HG02588 (cell line): Measurements from ENCODE around the gene GON4L.
A peak's percentile ranks its signal among the peaks of the same experiment; 100 is the strongest.
"Not testable (repeated sequence)": the region's sequence is repeated elsewhere in the genome, so short reads cannot be mapped to it uniquely, and the experiment has no call there.

Experiments
- ATAC-seq: cut with Tn5 transposase; IDR thresholded peaks from one replicate; pipeline ENCODE4 v1.9.1; 2021; ENCODE audit warnings: mild to moderate bottlenecking, moderate library complexity; ENCODE audit not compliant: unreplicated experiment

Gene GON4L, protein sequence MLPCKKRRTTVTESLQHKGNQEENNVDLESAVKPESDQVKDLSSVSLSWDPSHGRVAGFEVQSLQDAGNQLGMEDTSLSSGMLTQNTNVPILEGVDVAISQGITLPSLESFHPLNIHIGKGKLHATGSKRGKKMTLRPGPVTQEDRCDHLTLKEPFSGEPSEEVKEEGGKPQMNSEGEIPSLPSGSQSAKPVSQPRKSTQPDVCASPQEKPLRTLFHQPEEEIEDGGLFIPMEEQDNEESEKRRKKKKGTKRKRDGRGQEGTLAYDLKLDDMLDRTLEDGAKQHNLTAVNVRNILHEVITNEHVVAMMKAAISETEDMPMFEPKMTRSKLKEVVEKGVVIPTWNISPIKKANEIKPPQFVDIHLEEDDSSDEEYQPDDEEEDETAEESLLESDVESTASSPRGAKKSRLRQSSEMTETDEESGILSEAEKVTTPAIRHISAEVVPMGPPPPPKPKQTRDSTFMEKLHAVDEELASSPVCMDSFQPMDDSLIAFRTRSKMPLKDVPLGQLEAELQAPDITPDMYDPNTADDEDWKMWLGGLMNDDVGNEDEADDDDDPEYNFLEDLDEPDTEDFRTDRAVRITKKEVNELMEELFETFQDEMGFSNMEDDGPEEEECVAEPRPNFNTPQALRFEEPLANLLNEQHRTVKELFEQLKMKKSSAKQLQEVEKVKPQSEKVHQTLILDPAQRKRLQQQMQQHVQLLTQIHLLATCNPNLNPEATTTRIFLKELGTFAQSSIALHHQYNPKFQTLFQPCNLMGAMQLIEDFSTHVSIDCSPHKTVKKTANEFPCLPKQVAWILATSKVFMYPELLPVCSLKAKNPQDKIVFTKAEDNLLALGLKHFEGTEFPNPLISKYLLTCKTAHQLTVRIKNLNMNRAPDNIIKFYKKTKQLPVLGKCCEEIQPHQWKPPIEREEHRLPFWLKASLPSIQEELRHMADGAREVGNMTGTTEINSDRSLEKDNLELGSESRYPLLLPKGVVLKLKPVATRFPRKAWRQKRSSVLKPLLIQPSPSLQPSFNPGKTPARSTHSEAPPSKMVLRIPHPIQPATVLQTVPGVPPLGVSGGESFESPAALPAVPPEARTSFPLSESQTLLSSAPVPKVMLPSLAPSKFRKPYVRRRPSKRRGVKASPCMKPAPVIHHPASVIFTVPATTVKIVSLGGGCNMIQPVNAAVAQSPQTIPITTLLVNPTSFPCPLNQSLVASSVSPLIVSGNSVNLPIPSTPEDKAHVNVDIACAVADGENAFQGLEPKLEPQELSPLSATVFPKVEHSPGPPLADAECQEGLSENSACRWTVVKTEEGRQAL (N-terminal part only)

DNA sequence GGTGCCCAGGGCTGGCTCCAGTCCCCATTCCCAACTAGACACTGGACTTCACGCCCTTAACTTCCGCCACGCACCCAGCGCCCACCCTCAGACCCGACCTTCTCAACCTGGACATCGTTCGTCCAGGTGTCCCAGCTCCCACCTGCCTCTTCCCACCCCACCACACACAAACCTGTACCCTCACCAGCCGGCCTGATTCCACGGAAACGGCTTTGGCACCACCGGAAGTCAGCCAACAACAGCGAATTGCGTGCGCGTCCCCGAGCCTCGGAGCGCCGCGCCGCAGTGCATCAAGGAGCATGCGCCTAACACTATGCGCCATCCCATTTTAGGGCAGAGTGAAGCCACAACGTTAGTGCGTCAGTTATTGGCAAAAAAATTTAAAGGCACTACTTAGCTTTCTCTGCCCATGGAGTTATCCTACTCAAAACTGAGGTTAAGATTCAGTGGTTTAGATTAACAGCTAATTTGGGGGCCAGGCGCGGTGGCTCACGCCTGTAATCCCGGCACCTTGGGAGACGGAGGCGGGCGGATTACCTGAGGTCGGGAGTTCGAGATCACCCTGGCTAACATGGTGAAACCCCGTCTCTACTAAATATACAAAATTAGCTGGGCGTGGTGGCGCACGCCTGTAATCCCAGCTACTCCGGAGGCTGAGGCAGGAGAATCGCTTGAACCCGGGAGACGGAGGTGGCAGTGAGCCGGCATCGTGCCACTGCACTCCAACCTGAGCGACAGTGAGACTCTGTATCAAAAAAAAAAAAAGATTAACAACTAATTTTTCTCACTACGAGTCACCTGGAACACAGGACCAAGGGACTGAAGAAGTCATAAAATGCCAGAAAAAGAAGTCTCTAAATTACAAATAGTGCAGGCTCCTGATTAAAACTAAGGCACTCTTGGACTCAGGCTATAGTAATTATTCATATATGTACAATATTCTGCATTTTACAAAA, at the start of gene GON4L:
Gene GON4L (minus strand): TSS at position 240 of the 956 bp plus-strand sequence. CDS start 3,434 bp downstream, outside the sequence.
- peak; percentile 42 for ATAC-seq

DNA sequence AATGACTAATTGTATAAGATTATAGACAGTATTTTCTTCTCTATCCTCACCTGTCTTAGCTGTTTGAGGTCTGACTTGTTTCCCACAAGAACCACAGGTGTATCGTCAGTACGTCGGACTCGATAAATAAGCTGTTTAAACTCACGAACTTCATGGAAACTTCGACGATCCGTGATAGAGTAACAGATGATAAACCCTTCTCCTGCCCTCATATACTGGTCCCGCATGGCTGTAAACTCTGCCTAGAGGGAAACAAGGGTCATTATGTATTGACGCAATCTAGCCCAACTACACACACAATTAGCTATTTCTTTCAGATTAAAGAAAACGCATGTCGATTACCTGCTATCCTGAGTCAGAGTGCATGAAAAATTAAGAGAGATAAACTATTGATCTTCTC, 47.2 kb upstream of the GON4L start:
- no peak for ATAC-seq

DNA sequence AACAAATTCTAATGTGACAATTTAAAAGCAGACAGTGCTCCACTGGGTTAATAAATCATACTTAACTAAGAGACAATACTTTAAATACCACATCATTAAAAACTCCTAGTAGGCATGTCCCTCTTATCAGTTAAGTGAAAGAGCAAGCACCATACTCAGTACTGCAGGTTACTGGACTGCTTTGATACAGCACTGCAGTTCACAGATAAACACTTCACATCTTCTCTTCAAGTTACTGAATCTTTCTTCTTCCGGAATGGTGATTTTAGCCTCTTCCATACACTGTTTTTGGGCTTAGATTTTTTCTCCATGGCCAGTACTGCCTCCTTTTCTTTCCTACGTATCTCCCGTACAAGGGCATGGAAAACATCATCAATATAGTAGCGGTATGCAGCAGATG, 43.1 kb upstream of the GON4L start:
- ATAC-seq: no peak

DNA sequence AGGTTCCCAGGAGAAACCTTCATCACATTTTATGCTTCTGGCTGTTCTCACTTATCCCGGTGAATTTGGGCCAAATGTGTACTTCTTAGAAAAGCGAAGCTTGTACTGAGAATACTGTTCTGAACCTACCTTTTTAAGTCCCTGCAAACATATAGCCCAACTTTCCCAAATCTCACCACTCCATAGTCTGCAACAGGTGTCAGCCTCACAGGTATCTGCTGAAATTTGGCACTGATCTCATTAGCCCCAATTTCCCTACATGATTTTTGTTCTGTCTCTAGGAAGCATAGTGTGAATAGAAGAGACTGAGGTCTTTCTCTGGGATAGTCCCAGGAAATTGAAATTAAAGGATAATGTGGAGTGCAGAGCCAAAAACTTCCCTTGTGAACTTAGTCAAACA, 42.7 kb upstream of the GON4L start:
- ATAC-seq: no peak

DNA sequence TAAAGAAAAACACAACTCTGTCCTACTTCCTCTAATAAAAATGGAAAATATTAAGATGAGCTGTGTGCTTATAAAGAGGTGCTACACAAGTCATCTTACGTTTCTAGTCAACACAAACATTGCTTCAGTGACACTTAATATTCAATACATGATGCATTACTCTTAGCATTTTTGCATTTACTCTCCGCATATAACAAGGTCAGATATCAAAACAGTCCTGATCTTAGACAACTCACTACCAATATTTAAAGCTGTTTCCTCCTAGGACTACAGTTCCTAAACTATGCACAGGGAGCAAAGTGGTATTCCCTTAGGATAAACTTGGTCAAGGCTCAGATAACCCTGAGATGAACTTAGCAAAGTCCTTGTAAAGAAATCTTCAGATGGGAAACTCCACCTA, 41.9 kb upstream of the GON4L start:
- ATAC-seq: no peak

DNA sequence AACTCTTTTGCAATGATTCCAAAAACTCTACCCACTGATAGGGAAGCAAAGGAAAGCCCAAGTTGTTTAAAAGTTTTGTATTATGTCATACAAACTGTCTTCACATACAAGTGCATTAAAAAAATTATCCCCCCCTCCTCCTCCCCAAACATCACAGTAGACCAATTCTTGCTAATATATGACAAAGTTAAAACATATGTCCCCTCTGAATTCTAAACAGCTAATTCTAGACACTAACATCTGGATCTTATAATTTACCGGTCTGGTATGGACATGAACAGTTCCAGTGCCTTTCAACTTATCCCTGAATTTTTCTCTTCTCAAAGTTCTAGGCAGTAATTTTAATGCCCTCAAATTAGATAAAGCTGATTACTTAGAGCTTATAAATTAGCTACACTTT, 40.7 kb upstream of the GON4L start:
- no peak for ATAC-seq

DNA sequence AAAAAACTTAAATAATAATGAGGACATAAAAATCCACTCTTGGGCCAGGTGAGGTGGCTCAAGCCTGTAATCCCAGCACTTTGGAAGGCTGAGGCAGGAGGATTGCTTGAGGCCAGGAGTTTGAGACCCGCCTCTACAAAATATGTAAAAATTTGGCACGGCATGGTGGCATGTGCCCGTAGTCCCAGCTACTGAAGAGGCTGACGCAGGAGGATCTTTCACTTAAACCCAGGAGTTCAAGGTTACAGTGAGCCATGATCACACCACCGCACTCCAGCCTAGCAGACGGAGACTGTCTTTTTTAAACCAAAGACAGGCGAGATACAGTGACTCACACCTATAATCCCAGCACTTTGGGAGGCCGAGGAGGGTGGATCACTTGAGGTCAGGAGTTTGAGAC, 39.5 kb upstream of the GON4L start:
- not testable (repeated sequence) for ATAC-seq

DNA sequence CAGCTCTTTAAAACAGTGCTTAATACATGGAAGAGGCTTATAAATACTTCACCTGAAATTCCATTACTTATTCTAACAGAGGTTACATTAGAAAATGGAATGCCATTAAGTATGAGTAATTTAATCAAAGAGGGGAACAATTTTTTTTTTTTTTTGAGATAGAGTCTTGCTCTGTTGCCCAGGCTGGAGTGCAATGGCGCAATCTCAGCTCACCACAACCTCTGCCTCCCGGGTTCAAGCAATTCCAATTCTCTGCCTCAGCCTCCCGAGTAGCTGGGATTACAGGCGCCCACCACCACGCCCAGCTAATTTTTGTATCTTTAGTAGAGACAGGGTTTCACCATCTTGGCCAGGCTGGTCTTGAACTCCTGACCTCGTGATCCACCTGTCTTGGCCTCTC, 38.6 kb upstream of the GON4L start:
- ATAC-seq: not testable (repeated sequence)

DNA sequence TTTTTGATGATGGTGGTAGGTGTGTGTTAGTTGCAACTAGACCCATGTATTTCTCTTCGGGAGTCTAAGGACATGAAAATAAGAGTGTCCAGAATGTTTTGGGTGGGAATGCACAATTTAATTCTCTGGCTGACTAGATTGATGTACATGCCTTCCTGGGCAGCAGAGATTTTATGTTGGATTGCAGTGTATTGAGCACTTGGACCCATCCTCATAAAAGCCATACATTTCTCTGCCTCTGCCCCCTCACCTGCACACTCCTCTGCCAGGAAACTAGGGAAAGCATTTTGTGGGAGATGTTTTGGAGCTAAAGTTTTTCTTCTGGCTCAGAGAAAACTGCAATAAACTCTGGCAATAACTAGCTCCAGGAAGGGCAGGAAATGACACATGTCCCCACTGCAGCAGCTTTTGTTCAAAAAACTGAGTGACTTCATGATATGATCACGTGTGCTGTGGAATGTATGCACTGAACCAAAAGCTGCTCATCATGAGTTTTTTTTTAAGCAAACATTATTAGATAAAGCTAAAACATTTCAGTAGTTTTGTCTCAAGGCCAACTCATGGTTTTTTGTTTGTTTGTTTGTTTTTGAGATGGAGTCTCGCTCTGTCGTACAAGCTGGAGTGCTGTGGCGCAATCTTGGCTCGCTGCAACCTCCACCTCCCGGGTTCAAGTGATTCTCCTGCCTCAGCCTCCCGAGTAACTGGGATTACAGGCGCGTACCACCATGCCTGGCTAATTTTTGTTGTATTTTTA, 36.6 kb upstream of the GON4L start:
- no peak for ATAC-seq

DNA sequence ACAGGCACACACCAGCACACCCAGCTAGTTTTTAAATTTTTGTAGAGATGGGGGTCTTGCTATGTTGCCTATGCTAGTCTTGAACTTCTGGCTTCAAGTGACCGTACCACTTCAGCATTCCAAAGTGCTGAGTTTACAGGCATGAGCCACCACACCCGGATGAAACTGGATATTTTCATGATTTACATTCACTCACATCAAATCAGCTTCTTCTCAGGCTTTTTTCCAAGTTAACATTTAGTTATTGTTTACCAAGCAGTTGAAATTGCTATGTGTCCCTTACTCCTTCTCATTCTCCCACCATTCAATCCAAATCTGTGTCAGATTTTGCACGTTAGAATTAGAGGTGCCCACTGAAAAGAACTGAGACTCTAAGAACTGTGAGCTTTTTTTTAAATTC, 35.8 kb upstream of the GON4L start:
- no peak for ATAC-seq

DNA sequence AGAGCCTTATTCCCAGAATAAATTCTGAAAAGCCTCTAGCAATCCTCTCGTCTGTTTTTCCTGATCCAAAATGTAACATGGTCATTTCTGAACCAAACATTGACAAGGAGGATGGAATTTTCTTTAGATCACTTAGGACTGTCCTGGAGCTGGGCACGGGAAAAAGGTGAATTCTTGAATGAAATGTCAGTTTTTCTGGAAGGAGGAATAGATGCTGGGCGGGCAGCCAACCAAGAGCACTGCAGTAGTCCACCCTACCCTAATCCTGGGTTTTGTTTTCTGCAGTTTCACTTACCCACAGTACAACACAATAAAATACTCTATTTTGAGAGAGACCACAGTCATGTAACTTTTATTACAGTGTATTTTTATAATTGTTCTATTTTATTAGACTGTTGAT, 33.2 kb upstream of the GON4L start:
- ATAC-seq: no peak

DNA sequence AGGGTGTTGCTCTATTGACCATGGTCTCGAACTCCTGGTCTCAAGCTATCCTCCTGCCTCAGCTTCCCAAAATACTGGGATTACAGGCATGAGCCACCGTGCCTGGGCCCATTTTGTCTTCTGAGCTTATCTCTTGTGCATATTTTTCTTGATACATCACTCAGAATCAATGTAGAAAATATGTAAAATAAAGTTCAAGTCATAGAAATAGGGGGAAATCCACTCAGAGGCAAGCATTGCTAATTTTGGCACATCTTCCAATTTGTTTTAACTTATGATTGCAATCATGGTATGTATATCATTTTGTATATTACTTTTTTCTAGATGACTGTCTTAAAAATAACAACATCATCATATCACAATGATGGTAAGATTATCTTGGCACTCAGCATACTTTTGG, 32.6 kb upstream of the GON4L start:
- ATAC-seq: no peak

DNA sequence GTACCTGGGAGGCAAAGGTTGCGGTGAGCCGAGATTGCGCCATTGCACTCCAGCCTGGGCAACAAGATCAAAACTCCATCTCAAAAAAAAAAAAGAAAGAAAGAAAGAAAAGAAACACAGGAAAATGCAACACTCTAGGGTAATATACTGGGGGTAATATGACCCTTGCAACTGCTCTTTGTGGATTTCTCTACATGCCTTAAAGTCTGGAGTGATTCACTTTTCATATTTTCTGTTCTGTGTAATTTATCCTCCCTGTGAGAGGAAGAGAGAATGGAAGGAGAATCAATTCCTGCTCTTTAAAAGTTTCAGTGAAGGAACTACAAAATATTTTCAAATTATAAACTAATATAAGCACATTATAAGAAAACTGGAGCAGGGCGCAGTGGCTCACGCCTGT, 31.5 kb upstream of the GON4L start:
- ATAC-seq: no peak

DNA sequence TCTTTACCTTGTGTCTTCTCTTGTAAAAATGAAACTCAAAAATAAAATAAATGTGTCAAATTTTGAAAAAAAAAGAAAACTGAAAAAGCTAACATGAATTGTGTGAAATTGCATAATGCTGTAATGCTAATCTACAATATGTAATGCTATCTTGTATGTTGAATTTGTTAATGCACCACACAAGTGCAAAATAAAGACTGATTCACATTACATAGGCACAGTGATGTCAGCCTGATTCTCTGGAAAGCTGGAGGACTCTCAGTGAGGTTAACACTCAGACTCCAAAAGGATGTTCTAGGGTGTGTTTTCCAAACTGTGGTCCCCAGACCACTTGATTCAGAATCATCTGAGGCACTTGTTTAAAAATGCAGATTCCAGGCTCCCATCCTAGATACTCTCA, 28.0 kb upstream of the GON4L start:
- ATAC-seq: no peak

DNA sequence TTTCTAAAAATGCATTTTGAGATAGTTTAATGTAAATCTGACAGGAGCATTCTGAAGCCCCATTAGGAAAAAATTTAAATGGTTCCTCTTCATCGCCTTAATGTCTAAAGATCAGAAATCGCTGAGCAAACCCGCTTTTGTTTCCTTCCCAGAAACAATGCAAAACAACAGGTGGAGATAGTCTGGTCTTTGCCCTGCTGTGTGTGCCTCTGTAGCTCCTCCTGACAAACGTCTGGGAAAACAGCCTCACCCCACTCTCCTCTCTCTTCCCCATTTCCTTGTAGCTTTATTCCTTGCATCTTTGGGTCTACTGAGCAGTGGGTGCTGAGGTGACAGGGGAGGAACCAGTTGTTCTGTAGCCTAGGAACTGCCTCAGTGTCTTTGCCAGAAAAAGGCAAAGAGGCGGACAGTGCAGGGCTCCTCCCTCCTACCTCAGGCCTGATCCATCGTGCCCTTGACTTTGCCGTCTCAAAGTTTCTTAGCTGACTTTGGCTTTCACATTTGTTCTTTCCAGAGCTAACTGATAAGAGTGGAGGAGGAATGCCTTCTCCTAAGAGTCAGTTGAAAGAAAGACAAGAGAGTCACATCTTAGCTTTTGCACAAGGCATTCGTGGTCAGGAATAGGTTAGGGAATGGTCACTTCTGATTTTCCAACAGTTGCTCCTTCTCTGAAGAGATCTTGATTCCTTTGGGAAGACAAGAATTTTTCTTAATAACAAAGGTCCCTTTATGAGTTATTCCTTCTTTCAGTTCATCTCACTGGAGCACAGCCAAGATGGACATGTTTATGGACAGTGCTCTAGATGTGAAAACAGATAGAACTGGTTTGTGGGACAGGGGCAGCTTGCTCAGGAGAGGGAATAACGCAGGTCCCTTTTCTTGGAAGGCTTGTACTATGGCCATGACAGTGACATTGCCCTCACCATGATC, 27.3 kb upstream of the GON4L start:
- no peak for ATAC-seq

DNA sequence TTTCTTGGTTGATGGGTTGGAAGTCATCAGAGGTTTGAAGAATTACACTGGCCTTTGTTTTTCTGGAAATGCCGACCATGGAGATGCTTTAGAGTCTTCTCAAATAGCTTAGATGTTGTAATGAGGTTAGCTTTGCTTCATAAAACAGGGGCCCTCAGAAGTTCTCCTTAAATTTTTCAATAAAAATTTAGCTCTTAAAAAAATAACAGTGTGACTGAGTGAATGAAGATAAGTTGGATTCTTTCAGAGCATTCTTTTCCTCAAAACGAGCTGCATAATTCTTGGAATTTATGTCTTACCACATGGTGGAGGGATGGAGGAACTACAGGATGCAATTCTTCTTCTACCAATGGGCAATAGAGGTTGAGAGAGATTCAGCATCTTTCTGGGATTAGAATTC, 25.8 kb upstream of the GON4L start:
- no peak for ATAC-seq

DNA sequence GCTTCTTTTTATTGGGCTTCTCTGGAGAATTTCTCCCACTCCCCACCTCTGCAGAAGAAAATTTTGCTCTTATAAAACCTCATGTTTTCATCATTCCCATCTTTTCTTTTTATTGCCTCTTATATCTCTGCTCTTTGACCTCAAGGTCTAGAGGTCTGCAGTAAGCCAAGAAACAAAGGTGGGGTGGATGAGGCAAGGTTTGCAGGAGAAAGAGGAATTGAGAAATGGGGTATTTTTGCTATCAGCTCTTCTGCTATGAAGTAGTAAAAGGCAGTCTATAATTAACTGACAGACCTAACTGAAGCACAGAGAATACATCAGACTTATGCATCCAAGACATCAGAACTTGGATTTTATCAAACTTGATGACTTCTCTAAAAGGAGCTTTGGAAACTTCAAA, 25.2 kb upstream of the GON4L start:
- ATAC-seq: peak; percentile 57

DNA sequence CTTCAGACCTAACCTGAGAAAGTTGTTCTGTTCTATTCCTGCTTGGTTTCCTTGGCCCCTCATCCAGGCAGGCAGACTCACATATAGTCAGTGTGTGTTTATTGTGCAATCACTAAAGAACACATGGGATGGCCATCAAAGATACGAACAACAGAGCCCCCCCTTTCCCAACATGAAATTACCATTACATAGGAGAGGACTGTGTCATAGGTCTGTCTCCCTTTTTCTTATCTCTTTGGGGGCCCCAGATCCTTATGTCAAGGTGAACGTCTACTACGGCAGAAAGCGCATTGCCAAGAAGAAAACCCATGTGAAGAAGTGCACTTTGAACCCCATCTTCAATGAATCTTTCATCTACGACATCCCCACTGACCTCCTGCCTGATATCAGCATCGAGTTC, 23.9 kb upstream of the GON4L start:
- ATAC-seq: no peak
